HG03025 (cell line): ENCODE results near the gene LRIF1.
"Not testable (repeated sequence)": the region's sequence is repeated elsewhere in the genome, so short reads cannot be mapped to it uniquely, and the experiment has no call there.

Experiments used
- ATAC-seq: cut with Tn5 transposase; IDR thresholded peaks from one replicate; pipeline ENCODE4 v1.9.1; 2021; ENCODE audit warnings: mild to moderate bottlenecking, moderate library complexity; ENCODE audit not compliant: unreplicated experiment, low FRiP score

Gene LRIF1

DNA sequence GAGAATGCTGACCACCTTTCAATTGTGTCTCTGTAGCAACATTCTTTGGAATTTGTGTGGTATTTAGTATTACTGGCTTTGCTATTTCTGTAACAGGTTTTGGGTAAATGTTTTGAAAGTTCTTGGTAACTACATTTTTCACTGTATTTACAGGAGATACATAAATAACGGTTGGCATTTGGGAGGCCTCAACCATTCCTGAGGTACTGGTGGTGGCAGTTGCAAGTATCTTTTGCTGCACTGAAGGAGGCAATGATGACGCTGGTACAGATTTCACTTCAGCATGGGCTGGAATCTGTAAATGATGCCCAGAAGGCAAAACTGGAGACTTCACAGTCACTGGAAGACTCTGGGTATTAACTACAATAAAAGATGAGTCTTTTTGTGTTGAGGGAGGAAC is 11.7 kb downstream of the LRIF1 start:
- ATAC-seq, result no peak

DNA sequence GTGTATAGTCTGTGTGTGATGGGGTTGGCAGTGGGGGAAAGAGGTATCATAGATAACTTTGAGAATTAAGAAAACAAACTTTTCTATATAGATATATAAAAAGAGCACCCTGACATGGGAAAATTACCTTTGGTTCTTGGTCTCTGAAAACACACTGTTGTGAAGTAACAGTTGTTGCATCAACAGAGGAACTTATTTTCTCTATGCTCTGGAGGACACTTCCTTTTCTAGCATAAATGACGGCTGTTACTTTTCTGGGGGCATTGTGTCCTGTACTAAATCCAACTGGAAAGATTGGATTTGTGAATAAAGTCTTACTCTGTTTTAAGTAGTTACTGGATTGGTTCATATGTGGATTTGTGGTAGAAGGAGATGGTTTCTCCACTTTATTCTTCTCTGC is 12.6 kb downstream of the LRIF1 start:
- no peak for ATAC-seq

DNA sequence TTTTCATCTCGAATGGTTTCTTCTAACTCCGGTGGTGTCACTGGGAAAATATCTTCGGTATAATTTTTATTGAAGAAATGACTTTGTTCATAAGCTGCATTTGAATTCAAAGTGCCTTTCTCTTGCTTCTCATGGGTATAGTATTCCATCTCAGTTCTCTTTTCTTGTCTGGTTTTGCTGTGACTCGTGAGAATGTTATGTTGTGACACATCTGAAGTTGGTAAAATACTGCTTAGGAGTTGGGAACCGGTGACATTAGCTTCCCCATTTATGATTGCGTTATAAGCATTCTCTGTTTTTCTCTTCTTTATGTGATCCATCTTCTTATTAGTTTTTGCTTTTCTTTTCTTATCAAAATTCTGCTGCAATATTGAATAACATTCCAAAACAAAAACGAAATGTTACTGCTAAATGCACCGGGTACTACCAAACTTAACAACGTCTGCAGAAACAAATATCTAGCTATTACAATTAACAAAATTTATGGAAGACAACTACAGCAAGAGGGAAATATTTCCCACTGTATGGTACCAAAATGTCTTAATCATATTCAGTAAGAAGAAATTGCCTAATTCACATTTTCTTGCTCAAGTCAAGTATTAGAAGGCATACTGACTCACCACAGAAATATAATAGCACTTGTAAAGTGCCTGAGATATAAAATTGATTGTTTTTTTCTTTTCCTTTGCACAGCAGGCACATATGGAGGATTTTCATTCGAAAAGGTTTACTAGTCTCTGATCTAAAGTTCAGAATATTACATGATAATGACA is 15.5 kb downstream of the LRIF1 start:
- ATAC-seq, result no peak

DNA sequence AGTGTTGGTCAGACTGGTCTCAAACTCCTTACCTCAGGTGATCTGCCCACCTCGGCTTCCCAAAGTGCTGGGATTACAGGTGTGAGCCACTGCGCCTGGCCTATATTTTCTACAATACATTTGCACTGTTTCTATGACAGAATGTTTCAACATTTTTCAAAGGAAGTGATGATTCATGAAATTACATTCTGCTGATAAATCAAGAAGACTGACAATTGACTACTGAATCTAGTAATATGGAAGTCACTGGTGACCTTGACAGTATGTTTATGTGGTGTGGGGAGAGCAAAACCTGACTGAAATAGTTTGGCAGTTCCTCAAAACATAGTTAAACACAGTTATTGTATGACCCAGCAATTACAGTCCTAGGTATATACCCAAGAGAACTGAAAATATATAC is 18.1 kb downstream of the LRIF1 start:
- ATAC-seq, result no peak

DNA sequence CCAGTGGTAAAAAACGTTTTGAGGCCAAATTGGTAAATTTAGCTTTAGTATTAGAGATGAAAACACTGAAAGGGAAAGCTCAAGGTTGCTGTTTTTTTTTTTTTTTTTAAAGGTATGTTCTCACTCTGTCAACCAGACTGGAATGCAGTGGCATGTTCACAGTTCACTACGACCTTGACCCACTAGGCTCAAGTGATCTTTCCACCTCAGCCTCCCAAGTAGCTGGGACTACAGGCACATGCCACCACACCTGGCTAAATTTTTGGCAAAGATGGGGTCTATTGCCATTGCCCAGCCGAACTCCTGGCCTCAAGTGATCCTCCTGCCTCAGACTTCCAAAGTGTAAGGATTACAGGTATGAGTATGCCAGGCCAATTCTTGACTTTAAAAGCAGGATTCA is 18.9 kb downstream of the LRIF1 start:
- no peak for ATAC-seq

DNA sequence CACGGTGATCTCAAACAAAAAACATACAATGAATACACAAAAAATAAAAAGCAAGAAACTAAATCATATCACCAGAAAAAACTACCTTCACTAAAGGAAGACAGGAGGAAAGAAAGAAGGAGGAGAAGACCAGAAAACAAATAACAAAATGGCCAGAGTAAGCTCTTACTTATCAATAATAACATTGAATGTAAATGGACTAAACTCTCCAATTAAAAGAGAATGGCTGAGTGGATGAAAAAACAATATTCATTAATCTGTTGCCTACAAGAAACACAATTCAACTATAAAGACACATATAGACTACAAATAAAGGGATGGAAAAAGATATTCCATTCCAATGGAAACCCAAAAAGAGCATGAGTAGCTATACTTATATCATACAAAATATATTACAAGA is 27.2 kb downstream of the LRIF1 start:
- no peak for ATAC-seq

DNA sequence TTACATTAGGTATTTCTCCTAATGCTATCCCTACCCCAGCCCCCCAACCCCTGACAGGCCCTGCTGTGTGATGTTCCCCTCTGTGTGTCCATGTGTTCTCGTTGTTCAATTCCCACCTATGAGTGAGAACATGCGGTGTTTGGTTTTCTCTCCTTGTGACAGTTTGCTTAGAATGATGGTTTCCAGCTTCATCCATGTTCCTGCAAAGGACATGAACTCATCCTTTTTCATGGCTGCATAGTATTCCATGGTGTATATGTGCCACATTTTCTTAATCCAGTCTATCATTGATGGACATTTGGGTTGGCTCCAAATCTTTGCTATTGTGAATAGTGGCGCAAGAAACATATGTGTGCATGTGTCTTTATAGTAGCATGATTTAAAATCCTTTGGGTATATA is 32.6 kb downstream of the LRIF1 start:
- ATAC-seq, result not testable (repeated sequence)

DNA sequence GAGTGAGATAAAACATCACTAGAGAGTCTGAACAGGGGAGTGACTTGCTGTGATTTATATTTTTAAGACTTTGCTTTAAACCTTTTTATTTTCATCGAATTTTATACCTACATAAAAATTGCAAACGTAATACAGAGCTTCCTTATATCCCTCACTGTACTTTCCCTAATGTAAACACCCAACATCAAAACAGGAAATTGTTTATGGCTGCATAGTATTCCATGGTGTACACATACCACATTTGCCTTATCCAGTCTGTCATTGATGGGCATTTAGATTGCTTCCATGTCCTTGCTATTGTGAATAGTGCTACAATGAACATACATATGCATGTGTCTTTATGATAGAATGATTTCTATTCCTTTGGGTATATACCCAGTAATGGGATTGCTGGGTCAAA is 34.8 kb downstream of the LRIF1 start:
- ATAC-seq, result no peak

DNA sequence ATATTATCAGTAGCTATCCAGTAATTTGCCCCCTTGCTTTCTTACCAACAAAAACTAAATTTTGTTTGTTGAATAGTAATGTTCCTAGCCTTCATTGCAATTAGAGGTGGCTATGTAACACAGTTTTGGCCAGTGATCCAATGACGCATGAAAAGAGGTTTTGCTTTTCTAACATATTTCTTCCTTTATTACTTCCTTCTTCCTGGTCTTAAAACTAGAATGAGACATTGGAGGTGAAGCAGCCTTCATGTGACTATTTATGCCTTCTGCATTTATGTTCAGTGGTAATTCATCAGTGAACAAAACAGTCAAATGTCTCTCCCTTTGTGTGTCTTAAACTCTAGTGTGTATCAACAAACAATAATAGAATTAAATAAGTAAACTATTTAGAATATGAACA is 35.5 kb downstream of the LRIF1 start:
- no peak for ATAC-seq

DNA sequence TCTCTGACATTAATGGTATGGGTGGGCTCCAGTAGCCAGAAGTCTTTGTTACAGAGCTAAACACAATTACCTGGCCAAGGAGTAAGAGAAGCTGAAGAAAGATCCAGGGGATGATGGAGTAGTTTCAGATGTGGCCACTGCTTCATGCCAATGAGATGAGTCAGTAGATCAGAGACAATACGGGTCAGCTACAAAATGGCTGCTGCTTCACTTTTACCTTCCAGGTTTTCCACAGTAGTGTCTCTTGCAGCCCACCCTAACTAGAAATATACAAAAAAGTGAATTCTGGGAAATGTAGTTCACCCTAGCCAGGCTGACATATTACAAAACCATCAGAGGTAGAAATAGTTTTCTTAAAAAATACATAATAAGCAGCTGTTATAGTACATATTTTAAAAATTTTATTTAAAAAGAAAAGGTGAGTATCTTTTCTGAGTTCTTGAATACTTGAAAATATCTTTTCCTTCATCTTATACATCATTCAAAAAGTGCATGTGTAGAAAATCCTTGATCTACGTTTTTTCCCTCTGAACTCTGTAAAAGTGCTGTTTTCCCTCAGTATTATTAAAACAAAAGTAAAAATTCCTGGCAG is 36.1 kb downstream of the LRIF1 start:
- ATAC-seq, result no peak

DNA sequence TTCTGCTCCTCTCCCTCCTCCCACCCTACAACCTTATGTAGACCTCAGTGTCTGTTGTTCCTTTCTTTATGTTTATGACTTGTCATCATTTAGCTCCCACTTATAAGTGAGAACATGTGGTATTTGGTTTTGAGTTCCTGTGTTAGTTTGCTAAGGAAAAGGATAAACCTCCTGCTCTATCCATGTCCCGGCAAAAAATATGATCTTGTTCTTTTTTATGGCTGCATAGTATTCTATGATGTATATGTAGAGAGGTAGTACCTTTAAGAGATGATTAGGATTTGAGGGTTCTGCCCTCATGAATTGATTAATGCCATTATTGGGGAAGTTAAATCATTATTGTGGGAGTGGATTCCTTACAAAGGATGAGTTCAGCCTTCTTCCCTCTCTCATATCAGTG is 41.8 kb downstream of the LRIF1 start:
- ATAC-seq, result no peak

DNA sequence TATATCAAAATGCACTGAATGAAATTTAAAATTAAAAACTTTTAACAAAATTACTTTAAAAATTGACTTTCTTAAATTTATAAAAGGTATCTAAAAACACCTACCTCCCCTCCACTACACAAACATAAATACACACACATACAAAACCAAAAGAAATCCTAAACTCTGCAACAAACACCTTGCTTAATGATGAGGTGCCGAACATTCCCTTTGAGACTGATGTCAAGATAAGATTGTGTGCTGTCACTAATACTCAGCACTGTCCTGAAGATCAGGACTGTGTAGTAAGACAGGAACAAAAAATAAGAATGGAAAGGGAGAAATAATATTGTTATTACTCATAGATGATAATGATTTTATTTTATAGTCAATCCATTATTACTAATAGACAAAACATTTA is 45.7 kb downstream of the LRIF1 start:
- ATAC-seq, result no peak

DNA sequence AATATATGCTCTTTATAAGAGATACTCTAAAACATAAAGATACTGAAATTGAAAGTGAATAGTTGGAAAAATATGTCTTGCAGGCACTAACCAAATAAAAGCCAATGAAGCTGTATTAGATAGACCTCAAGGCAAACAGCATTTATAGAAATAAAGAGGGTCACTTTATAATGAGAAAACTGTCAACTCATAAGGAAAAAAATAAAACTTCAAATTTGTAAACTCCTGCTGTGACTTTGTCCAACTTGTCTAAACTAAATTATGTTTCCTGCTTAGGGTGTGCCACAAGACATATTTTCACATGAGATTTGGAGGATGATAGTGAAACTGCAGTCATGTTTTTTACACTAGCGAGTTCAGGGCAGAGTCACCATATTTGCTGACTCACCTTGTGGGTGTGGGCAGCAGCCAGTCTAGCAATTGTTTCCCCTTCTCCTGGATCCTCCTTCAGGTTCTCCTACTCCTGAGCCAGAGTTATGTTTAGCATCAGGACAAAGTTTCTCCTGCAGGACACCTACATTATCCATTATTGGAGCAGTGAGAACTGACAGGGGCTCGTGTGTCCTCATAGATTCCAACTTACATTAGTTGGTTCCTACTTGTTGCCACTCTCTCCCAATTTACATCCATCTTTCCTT is 46.9 kb downstream of the LRIF1 start:
- no peak for ATAC-seq

DNA sequence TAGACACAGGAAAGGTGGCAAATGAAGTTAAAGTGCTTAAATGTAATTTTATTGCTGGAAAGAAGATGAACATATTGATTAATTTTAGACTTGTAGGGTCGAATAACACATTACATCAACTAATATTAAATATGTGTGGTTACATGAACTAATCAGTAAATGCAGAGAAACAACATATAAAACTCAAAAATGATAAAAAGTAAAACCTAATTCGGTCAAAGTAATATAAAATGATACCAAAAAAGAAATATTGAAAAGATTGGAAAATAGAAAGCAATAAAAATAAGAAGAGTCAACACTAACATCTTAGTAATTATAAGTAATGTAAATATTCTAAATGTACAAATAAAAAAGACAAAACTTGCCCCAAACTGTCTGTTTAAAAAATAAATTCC is 47.5 kb downstream of the LRIF1 start:
- ATAC-seq, result no peak

DNA sequence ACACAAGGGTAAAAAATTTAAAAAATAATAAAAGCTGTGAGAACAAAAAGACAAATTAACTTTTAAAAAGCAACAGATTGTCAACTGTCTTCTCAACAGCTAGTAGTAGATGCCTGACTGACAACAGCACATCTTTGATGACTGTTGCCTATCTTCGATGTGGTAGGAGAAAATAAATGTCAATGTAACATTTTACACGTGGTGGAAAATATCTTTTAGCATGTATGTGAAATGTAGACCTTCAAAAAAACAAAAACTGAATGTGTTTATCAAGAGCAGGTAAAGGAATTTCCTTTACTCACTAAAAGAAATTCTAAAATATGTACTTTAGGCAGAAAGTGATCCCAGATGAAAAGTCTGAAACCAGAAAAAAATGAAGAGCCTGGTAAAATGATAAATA is 47.9 kb downstream of the LRIF1 start:
- no peak for ATAC-seq

DNA sequence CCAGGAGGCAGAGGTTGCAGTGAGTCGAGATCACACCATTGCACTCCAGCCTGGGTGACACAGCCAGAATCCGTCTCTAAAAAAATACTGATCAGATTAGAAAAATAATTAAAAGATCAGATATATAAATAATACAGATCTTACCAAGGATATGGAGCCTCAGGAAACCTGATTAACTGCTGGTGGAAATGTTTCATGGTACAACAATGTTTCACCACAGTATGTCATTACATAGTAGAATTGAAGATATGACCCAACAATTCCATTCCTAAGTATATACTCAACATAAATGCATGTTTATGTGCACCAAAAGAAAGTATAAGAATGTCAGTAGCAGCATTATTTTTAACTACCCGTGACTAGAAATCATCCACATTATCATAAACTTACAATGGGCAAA is 49.0 kb downstream of the LRIF1 start:
- ATAC-seq, result no peak

DNA sequence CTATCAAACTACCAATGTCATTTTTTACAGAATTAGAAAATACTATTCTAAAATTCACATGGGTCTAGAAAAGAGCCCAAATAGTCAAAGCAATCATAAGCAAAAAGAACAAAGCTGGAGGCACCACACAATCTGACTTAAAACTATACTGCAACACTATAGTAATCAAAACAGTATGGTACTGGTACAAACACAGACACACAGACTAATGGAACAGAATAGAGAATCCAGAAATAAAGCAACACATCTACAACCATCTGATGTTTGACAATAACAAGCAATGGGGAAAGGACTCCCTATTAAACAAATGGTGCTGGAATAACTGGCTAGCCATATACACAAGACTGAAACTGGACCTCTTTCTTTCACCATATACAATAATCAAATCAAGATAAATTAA is 50.9 kb downstream of the LRIF1 start:
- ATAC-seq, result no peak

DNA sequence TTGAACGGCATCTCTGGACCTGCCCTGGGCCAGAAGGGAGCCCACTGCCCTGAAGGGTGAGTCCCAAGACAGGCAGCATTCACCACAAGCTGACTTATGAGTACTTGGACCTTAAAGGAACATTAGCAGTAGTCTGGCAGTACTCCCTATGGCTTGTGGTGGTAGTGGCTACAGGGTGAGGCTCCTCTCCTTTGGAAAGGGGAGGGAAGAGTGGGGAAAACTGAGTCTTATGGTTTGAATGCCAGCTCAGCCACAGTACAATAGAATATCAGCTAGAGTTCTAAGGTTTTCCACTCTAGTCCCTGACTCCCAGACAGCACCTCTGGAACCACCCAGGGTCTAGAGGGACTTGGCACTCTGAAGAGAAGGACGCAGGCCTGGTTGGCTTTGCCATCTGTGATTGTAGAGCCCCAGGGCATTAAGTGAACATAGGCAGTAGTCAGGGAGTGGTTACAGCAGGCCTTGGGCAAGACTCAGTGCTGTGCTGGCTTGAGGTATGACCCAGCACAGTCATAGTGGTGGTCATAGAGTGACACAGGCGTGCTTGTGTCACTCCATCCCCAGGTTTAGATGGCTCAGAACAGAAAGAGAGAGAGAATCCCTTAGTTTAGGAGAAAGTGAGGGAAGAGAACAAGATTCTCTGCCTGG is 59.7 kb downstream of the LRIF1 start:
- ATAC-seq, result no peak

DNA sequence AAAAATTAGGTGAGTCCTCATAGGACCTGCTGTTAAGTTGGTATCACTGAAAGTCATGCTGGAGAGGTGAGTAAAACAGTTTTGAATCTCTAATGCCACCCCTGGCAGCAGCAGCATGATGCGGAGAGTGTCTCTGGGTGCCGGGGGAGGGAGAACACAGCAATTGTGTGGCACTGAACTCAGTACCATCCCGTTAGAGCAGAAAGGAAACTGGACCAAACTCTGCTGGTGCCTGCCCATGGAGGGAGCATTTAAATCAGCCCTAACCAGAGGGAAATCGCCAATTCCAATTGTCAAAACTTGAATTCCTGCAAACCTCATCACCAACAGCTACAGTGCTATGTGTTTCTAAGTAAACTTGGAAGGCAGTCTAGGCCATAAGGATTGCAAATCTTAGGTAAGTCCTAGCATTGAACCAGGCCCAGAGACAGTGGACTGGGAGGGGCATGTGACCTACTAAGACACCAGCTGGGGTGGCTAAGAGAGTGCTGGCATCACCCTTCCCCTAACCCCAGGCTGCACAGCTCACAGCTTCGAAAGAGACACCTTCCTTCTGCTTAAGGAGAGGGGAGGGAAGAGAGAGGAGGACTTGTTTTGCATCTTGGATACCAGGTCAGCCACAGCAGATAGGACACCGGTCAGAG is 60.8 kb downstream of the LRIF1 start:
- no peak for ATAC-seq

DNA sequence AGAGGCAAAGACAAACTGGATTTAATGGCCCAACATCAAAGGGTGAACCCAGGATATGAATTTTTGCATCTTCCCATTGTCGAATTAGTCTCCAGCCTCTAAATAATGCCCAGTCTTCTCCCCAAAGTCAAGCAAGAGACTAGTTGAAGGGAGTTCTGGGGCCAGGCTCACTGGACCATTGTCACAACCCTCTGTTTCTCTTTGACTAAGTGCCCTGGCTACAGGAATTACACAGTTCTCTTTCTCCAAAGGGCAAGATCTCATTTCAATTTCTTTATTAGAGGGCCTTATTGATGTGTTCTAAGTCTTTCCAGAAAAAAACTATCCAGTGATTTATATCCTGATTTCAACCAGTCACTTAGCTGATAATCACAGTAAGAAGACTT is 64.3 kb downstream of the LRIF1 start:
- ATAC-seq, result no peak
